Colonic mucosa (tissue), 4 donors: ENCODE measurements around the gene PLS3. TPM values are rescaled to one million over a fixed set of nuclear protein-coding genes. Genes with fewer than 3 reads are reported as not detected.

Experiments
- DNase-seq: peaks from one replicate; pipeline ENCODE4 v3.0.0-alpha.2; 2020
- H3K27ac ChIP-seq: fragments of 200-600 bp; one replicate; pipeline ENCODE4 v1.8.0; 2021
- H3K27me3 ChIP-seq: fragments of 200-600 bp; one replicate; pipeline ENCODE4 v1.8.0; 2021
- H3K36me3 ChIP-seq: fragments of 200-600 bp; one replicate; pipeline ENCODE4 v1.8.0; 2021
- H3K4me1 ChIP-seq: fragments of 200-600 bp; one replicate; pipeline ENCODE4 v1.8.0; 2021; ENCODE audit warnings: mild to moderate bottlenecking
- H3K4me3 ChIP-seq: fragments of 200-600 bp; one replicate; pipeline ENCODE4 v1.8.0; 2021
- H3K9ac ChIP-seq, 2 donors: one replicate each; pipeline ENCODE4 v1.7.0; 2013; ENCODE audit warnings: control low read depth in 2 of 2, low read depth in 2 of 2, low read length in 2 of 2
- H3K9me3 ChIP-seq: fragments of 200-600 bp; one replicate; pipeline ENCODE4 v1.8.0; 2021
- intact Hi-C: fragments of 100-400 bp; cut with DNase I; formaldehyde crosslinking; loops from one replicate; pipeline ENCODE4 v1.14.1; 2022
- total RNA-seq, 2 donors: library from RNA; stranded (reverse); fragmentation: NEBNext Ultra II Directional in 1 of 2; extraction: Animal tissue kit (Norgen Biotek cat#: 25700) in 1 of 2; gene quantifications; one replicate each; pipeline ENCODE4 v1.2.1, GENCODE V29; 2021
- TF ChIP-seq, protein P1 (sequence below): fragments of 200-600 bp; IDR thresholded peaks from one replicate; pipeline ENCODE4 v1.8.0; 2022; ENCODE audit warnings: antibody characterized with exemption, mild to moderate bottlenecking
- donor health status: healthy.
- donor health status: DM: no; HTN: no; CAD: no.
- donor health status: DM: no; HTN: no; CAD: no.

The PLS3 gene, protein sequence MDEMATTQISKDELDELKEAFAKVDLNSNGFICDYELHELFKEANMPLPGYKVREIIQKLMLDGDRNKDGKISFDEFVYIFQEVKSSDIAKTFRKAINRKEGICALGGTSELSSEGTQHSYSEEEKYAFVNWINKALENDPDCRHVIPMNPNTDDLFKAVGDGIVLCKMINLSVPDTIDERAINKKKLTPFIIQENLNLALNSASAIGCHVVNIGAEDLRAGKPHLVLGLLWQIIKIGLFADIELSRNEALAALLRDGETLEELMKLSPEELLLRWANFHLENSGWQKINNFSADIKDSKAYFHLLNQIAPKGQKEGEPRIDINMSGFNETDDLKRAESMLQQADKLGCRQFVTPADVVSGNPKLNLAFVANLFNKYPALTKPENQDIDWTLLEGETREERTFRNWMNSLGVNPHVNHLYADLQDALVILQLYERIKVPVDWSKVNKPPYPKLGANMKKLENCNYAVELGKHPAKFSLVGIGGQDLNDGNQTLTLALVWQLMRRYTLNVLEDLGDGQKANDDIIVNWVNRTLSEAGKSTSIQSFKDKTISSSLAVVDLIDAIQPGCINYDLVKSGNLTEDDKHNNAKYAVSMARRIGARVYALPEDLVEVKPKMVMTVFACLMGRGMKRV
- 10 to 100 TPM; 23.8 to 33.0 TPM for total RNA-seq

DNA sequence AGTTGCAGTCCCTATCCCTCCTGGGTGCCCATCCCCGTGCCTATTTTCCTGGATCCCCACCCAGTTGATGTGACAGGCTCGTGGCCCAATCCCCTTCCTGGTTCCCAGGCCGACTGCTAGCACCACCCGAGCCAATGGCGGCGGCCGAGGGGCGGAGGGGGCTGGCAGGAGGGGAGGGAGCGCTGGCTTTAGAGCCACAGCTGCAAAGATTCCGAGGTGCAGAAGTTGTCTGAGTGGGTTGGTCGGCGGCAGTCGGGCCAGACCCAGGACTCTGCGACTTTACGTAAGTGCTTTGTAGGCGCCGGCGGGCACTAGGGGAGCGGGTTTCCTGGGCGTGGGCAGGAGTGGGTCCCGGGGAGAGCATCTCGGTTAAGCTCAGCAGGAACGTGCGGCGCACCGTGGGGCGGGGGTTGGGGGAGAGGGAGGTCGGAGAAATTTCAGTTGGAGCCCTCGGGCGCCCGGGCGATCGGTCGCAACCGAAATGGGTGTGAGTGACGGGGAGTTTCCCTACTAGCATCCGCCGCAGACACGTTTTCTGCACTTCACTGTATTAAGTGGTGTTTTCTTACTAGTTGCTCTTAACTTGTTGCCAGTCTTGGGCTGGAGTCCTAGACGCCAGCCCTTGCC lies at the start of gene PLS3:
PLS3 (plus strand) TSS at position 197 of the 627 bp plus-strand sequence. CDS start 49,077 bp downstream, outside the sequence.
- TF ChIP-seq, protein P1, sequence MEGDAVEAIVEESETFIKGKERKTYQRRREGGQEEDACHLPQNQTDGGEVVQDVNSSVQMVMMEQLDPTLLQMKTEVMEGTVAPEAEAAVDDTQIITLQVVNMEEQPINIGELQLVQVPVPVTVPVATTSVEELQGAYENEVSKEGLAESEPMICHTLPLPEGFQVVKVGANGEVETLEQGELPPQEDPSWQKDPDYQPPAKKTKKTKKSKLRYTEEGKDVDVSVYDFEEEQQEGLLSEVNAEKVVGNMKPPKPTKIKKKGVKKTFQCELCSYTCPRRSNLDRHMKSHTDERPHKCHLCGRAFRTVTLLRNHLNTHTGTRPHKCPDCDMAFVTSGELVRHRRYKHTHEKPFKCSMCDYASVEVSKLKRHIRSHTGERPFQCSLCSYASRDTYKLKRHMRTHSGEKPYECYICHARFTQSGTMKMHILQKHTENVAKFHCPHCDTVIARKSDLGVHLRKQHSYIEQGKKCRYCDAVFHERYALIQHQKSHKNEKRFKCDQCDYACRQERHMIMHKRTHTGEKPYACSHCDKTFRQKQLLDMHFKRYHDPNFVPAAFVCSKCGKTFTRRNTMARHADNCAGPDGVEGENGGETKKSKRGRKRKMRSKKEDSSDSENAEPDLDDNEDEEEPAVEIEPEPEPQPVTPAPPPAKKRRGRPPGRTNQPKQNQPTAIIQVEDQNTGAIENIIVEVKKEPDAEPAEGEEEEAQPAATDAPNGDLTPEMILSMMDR: no peak
- intact Hi-C loops: no loop called here
- H3K36me3 ChIP-seq: no peaks in the 10 kb centered on the region
- peak; percentile 84 for DNase-seq
- H3K27ac ChIP-seq: peak within 1 kb of the TSS; percentile 65
- H3K9ac ChIP-seq: peak within 1 kb of the TSS; percentile 7 to 53
- H3K4me1 ChIP-seq: no peaks in the 10 kb centered on the region
- peak within 1 kb of the TSS; percentile 52 for H3K4me3 ChIP-seq
- peaks cover 27% of the 10 kb centered on the region for H3K27me3 ChIP-seq
- H3K9me3 ChIP-seq: no peaks in the 10 kb centered on the region

DNA sequence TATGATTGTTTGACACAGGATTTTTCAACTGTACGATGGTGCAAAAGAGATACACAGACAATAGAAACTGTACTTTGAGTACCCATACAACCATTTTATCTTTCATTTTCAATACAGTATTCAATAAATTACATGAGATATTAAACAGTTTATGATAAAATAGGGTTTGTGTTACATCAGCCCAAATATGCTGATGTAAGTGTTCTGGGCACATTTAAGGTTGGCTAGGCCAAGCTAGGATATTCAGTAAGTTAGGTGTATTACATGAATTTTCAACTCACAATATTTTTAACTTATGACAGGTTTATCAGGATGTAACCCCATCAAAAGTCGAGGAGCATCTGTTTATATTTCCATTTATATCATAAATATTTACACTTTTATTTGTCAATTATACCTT lies 42.9 kb upstream of the PLS3 start:
- Histone ChIP-seq H3K27ac (no peak overlapping the region), H3K36me3 (no peaks in the 10 kb centered on the region), H3K9me3 (no peaks in the 10 kb centered on the region), H3K4me3 (no peak overlapping the region), H3K27me3 (no peaks in the 10 kb centered on the region), H3K4me1 (no peaks in the 10 kb centered on the region), H3K9ac (no peak overlapping the region)
- intact Hi-C loops: no loop called here
- DNase-seq: no peak
- TF ChIP-seq, protein P1: no peak

DNA sequence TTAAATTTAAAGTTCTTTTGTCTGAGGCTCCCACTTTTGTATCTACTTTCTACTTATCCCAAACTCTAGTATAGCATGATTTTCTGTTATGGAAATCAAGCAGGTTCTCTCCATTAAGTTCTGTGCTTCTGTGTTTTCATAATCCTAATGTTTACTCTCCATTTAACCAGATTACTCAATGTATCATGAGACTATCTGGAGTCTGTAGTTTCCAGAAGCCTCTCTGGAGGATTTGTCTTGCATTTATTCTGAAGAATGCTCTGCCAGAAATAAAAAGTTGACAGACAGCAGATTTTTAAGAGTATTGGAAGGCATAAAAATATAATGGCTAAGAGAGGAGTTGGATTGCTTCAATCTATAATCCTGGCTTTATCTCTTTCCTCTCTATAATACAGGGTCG lies 39.2 kb upstream of the PLS3 start:
- no peaks in the 10 kb centered on the region for H3K27me3 ChIP-seq
- H3K27ac ChIP-seq: no peak overlapping the region
- H3K36me3 ChIP-seq: no peaks in the 10 kb centered on the region
- intact Hi-C loops: no loop called here
- H3K9me3 ChIP-seq: no peaks in the 10 kb centered on the region
- no peak overlapping the region for H3K4me3 ChIP-seq
- no peaks in the 10 kb centered on the region for H3K4me1 ChIP-seq
- no peak for DNase-seq
- TF ChIP-seq, protein P1: no peak
- H3K9ac ChIP-seq: no peak overlapping the region

DNA sequence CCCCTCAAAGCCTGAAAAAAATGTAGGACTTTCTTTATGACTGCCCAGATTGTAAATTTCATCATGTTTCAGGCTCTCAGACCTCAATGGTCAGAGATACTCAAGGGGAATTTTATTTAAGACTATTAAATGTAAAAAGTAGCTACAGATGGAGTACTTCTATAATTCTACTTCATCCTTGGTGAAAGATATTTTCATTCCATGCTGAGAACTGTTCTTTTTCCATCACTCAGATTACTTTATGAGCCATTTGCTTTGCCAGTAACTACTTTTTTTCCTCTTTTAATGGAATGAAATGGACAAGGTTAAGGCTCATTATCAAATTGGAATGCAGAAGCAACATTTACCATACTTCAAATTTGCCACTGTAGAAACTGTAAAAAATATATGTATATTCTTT lies 38.0 kb upstream of the PLS3 start:
- Histone ChIP-seq H3K36me3 (no peaks in the 10 kb centered on the region), H3K9ac (no peak overlapping the region), H3K27ac (no peak overlapping the region), H3K4me3 (no peak overlapping the region), H3K4me1 (no peaks in the 10 kb centered on the region), H3K9me3 (no peaks in the 10 kb centered on the region), H3K27me3 (no peaks in the 10 kb centered on the region)
- TF ChIP-seq, protein P1: no peak
- no peak for DNase-seq
- intact Hi-C loops: no loop called here

DNA sequence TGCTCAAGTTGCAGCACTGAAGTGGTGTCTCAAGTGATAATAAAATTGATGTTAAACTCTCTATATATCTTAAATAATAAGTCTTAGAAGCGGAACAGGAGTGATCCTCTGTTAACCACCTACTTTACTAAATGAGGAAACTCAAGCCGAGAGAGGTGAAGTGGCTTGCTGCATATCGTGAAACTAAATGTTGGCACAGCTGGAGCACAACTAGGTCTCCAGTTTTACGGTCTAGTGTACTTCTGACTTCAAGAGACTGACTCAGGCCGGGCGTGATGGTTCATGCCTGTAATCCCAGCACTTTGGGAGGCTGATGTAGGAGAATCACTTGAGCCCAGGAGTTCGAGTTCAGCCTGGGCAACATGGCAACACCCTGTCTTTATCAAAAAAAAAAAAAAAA lies 35.5 kb upstream of the PLS3 start:
- H3K9me3 ChIP-seq: no peaks in the 10 kb centered on the region

More for the DNA sequence above, 35.5 kb upstream of the PLS3 start:
- no peak for DNase-seq
- H3K4me1 ChIP-seq: no peaks in the 10 kb centered on the region
- peaks cover 5% of the 10 kb centered on the region for H3K27me3 ChIP-seq
- no peak overlapping the region for H3K9ac ChIP-seq
- TF ChIP-seq, protein P1: no peak
- intact Hi-C loops: no loop called here
- no peak overlapping the region for H3K4me3 ChIP-seq
- no peak overlapping the region for H3K27ac ChIP-seq
- H3K36me3 ChIP-seq: no peaks in the 10 kb centered on the region
